GM21390 (cell line): ENCODE data around the gene EMILIN3.

ENCODE experiments used
- ATAC-seq: cut with Tn5 transposase; IDR thresholded peaks from one replicate; pipeline ENCODE4 v1.9.1; 2021; ENCODE audit not compliant: unreplicated experiment

The EMILIN3 gene

GRCh38 chr20:41392295-41392694 lies 25.7 kb upstream of the EMILIN3 start:
- no peak for ATAC-seq

GRCh38 chr20:41391587-41392001 lies 25.0 kb upstream of the EMILIN3 start:
- ATAC-seq, result no peak

GRCh38 chr20:41390889-41391288 lies 24.3 kb upstream of the EMILIN3 start:
- ATAC-seq, result no peak

GRCh38 chr20:41387444-41387851 lies 20.8 kb upstream of the EMILIN3 start:
- ATAC-seq, result no peak

GRCh38 chr20:41386502-41387427 lies 20.1 kb upstream of the EMILIN3 start:
- no peak for ATAC-seq

- no peak for ATAC-seq
Measured at GRCh38 chr20:41382791-41383305, 16.2 kb upstream of the EMILIN3 start.

GRCh38 chr20:41380551-41381193 lies 14.1 kb upstream of the EMILIN3 start:
- no peak for ATAC-seq

GRCh38 chr20:41379551-41379950 lies 12.9 kb upstream of the EMILIN3 start:
- no peak for ATAC-seq

GRCh38 chr20:41377275-41377674 lies 10.7 kb upstream of the EMILIN3 start:
- no peak for ATAC-seq

GRCh38 chr20:41376349-41376748 lies 9.7 kb upstream of the EMILIN3 start:
- no peak for ATAC-seq

GRCh38 chr20:41375846-41376245 lies 9.2 kb upstream of the EMILIN3 start:
- ATAC-seq, result no peak

GRCh38 chr20:41373931-41374920 lies 7.6 kb upstream of the EMILIN3 start:
- ATAC-seq, result no peak

GRCh38 chr20:41373251-41373783 lies 6.7 kb upstream of the EMILIN3 start:
- no peak for ATAC-seq

GRCh38 chr20:41371371-41371770 lies 4.8 kb upstream of the EMILIN3 start:
- no peak for ATAC-seq

- no peak for ATAC-seq
Measured at GRCh38 chr20:41370176-41370575, 3.6 kb upstream of the EMILIN3 start.

GRCh38 chr20:41369673-41370072 lies 3.1 kb upstream of the EMILIN3 start:
- no peak for ATAC-seq

GRCh38 chr20:41367956-41368355 lies 1.3 kb upstream of the EMILIN3 start:
- ATAC-seq, result no peak

- ATAC-seq, result no peak
Measured at GRCh38 chr20:41367393-41367695, 726 bp upstream of the EMILIN3 start.

GRCh38 chr20:41365777-41366545 lies 657 bp downstream of the EMILIN3 start:
- no peak for ATAC-seq
